A549 (cell line): Measurements from ENCODE around the gene LRRC37A3. TPM values are rescaled to one million over a fixed set of nuclear protein-coding genes. Genes with fewer than 3 reads are reported as not detected.

Experiments used
- ATAC-seq, 2 experiments: fragments of 200-7000 bp in 1 of 2; fragments of >200 bp in 1 of 2; cut with Nextera tagmentation in 1 of 2; cut with Tn5 transposase in 1 of 2; 3 replicates each; pipeline versions ENCODE4 v1.8.0 to v1.9.1; 2018 to 2020; ENCODE audit warnings: mild to moderate bottlenecking in 1 of 2, moderate library complexity in 1 of 2
- CTCF ChIA-PET: fragments of 300-600 bp; sonication (Branson Sonifier 250); formaldehyde crosslinking; extraction: SDS; loops from one replicate; lab custom pipeline; 2021; ENCODE audit warnings: antibody characterized with exemption, inconsistent platforms; lab: Yijun Ruan, JAX
- POLR2A ChIA-PET: fragments of 350-600 bp; formaldehyde crosslinking; extraction: SDS; loops from one replicate; lab custom pipeline; 2021; ENCODE audit warnings: antibody characterized with exemption, inconsistent platforms; lab: Yijun Ruan, JAX
- DNase-seq, 2 experiments: peaks; one replicate each; pipeline versions ENCODE4 v3.0.0 to v3.0.0-alpha.2; 2011 to 2016; ENCODE audit warnings: low read depth in 1 of 2, low spot score in 1 of 2
- FAIRE-seq: peaks from 2 replicates; lab custom pipeline; 2011; peaks lifted over from hg19 to GRCh38; lab: Jason Lieb, UNC
- H3K27ac ChIP-seq, 2 experiments: fragments of >200 bp; sonication (Bioruptor Twin); formaldehyde crosslinking; 3 replicates each; pipeline ENCODE4 v1.5.1; 2016 to 2017
- H3K4me1 ChIP-seq: fragments of >200 bp; sonication (Bioruptor Twin); formaldehyde crosslinking; 3 replicates; pipeline ENCODE4 v1.6.1; 2016
- H3K4me2 ChIP-seq: fragments of >200 bp; sonication (Bioruptor Twin); formaldehyde crosslinking; 3 replicates; pipeline ENCODE4 v1.6.1; 2016
- H3K4me3 ChIP-seq: fragments of >200 bp; sonication (Bioruptor Twin); formaldehyde crosslinking; 3 replicates; pipeline ENCODE4 v1.5.1; 2016
- H3K9me3 ChIP-seq: fragments of >200 bp; sonication (Bioruptor Twin); formaldehyde crosslinking; 3 replicates; pipeline ENCODE4 v1.6.1; 2016
- ATOH8 ChIP-seq: fragments of 250-450 bp; sonication (Bioruptor Pico); IDR thresholded peaks from 2 replicates; pipeline ENCODE4 v1.5.0; 2020; ENCODE audit warnings: low read depth, mild to moderate bottlenecking, moderate library complexity
- CBX2 ChIP-seq: fragments of 200-600 bp; sonication (generic); IDR thresholded peaks from 2 replicates; pipeline ENCODE4 v1.6.1; 2016; ENCODE audit warnings: low read depth, mild to moderate bottlenecking, borderline replicate concordance
- CHD2 ChIP-seq: fragments of 150-350 bp; IDR thresholded peaks from 2 replicates; pipeline ENCODE4 v1.6.1; 2014; ENCODE audit warnings: low read length; ENCODE audit not compliant: partially characterized antibody
- CHD4 ChIP-seq: fragments of 200-600 bp; sonication (generic); IDR thresholded peaks from 2 replicates; pipeline ENCODE4 v1.6.1; 2016; ENCODE audit warnings: antibody characterized with exemption, mild to moderate bottlenecking, borderline replicate concordance
- CTCF ChIP-seq: fragments of >200 bp; sonication (Bioruptor Twin); formaldehyde crosslinking; IDR thresholded peaks from 3 replicates; pipeline ENCODE4 v1.5.1; 2016
- ELK1 ChIP-seq: fragments of 150-350 bp; IDR thresholded peaks from 2 replicates; pipeline ENCODE4 v1.6.1; 2014; ENCODE audit warnings: low read depth, mild to moderate bottlenecking, low read length
- ESRRA ChIP-seq: fragments of 150-350 bp; IDR thresholded peaks from 2 replicates; pipeline ENCODE4 v1.6.1; 2014; ENCODE audit warnings: mild to moderate bottlenecking, low read length, borderline replicate concordance
- FOSL2 ChIP-seq, 2 experiments: fragments of 450-650 bp in 1 of 2; fragments of >200 bp in 1 of 2; sonication (Bioruptor Twin) in 1 of 2; formaldehyde crosslinking; IDR thresholded peaks; 2 replicates each; pipeline versions ENCODE4 v1.5.0 to v1.6.1; 2016 to 2020; ENCODE audit warnings: mild to moderate bottlenecking in 1 of 2, moderate library complexity in 1 of 2
- FOXS1 ChIP-seq: fragments of 250-450 bp; sonication (Bioruptor Pico); IDR thresholded peaks from 2 replicates; pipeline ENCODE4 v1.5.0; 2020; ENCODE audit warnings: mild to moderate bottlenecking, moderate library complexity
- GATA3 ChIP-seq: IDR thresholded peaks from 2 replicates; pipeline ENCODE4 v1.6.1; 2012; ENCODE audit warnings: borderline replicate concordance
- HDAC2 ChIP-seq: fragments of 200-600 bp; sonication (generic); IDR thresholded peaks from 2 replicates; pipeline ENCODE4 v1.6.1; 2016
- HMGXB4 ChIP-seq: fragments of 250-450 bp; sonication (Bioruptor Pico); IDR thresholded peaks from 2 replicates; pipeline ENCODE4 v1.5.0; 2021; ENCODE audit warnings: mild to moderate bottlenecking, moderate library complexity, borderline replicate concordance
- HOXB13 ChIP-seq: fragments of 250-450 bp; sonication (Bioruptor Pico); IDR thresholded peaks from 2 replicates; pipeline ENCODE4 v1.5.0; 2020; ENCODE audit warnings: low read depth, mild to moderate bottlenecking, moderate library complexity
- JUN ChIP-seq, 2 experiments: fragments of >200 bp; sonication (Bioruptor Twin); formaldehyde crosslinking; IDR thresholded peaks; 2 replicates in 1 of 2; 3 replicates in 1 of 2; pipeline ENCODE4 v1.6.1; 2016 to 2017
- JUNB ChIP-seq: fragments of >200 bp; sonication (Bioruptor Twin); formaldehyde crosslinking; IDR thresholded peaks from 2 replicates; pipeline ENCODE4 v1.6.1; 2016
- KDM5A ChIP-seq: fragments of 200-600 bp; sonication (generic); IDR thresholded peaks from 2 replicates; pipeline ENCODE4 v1.6.1; 2016; ENCODE audit warnings: antibody characterized with exemption, mild to moderate bottlenecking
- MAX ChIP-seq: IDR thresholded peaks from 2 replicates; pipeline ENCODE4 v1.6.1; 2012
- MAZ ChIP-seq: fragments of 150-350 bp; IDR thresholded peaks from 2 replicates; pipeline ENCODE4 v1.6.1; 2014; ENCODE audit warnings: antibody characterized with exemption, low read depth, low read length, borderline replicate concordance
- NFE2L2 ChIP-seq: fragments of 150-350 bp; conservative IDR thresholded peaks from 2 replicates; pipeline ENCODE4 v1.6.1; 2014; ENCODE audit warnings: low read length
- NPAS2 ChIP-seq: fragments of 250-450 bp; sonication (Bioruptor Pico); IDR thresholded peaks from 2 replicates; pipeline ENCODE4 v1.8.0; 2022; ENCODE audit warnings: mild to moderate bottlenecking, moderate library complexity, borderline replicate concordance
- NR3C1 ChIP-seq: fragments of >200 bp; sonication (Bioruptor Twin); formaldehyde crosslinking; IDR thresholded peaks from 3 replicates; pipeline ENCODE4 v1.6.1; 2017
- PHF8 ChIP-seq: fragments of 200-600 bp; sonication (generic); IDR thresholded peaks from 2 replicates; pipeline ENCODE4 v1.6.1; 2016; ENCODE audit warnings: low read depth, mild to moderate bottlenecking, antibody characterized with exemption, moderate library complexity, borderline replicate concordance
- POLR2AphosphoS2 ChIP-seq: conservative IDR thresholded peaks from 2 replicates; pipeline ENCODE4 v1.6.1; 2012; ENCODE audit warnings: low read length, improper control_type of control experiment, inconsistent platforms
- RAD21 ChIP-seq, 2 experiments: fragments of >200 bp in 1 of 2; sonication (Bioruptor Twin) in 1 of 2; formaldehyde crosslinking in 1 of 2; IDR thresholded peaks in 1 of 2; conservative IDR thresholded peaks in 1 of 2; 2 replicates in 1 of 2; 3 replicates in 1 of 2; pipeline ENCODE4 v1.6.1; 2012 to 2018; ENCODE audit warnings: inconsistent platforms in 1 of 2
- RCOR1 ChIP-seq: fragments of 150-350 bp; IDR thresholded peaks from 2 replicates; pipeline ENCODE4 v1.6.1; 2014; ENCODE audit warnings: antibody characterized with exemption, low read length, low read depth
- SMC3 ChIP-seq: fragments of >200 bp; sonication (Bioruptor Twin); formaldehyde crosslinking; IDR thresholded peaks from 3 replicates; pipeline ENCODE4 v1.6.1; 2018; ENCODE audit warnings: inconsistent platforms
- SREBF2 ChIP-seq: fragments of 450-650 bp; IDR thresholded peaks from 2 replicates; pipeline ENCODE4 v1.6.1; 2014; ENCODE audit warnings: mild to moderate bottlenecking, moderate library complexity
- TFCP2L1 ChIP-seq: fragments of 250-450 bp; sonication (Bioruptor Pico); IDR thresholded peaks from 2 replicates; pipeline ENCODE4 v1.5.0; 2021; ENCODE audit warnings: mild to moderate bottlenecking
- ZSCAN20 ChIP-seq: fragments of 250-450 bp; sonication (Bioruptor Pico); IDR thresholded peaks from 2 replicates; pipeline ENCODE4 v1.8.0; 2022; ENCODE audit warnings: mild to moderate bottlenecking, moderate library complexity
- WGBS: methylation state at CpG from one replicate; pipeline ENCODE4 v1.1.6; 2017; ENCODE audit errors: missing lambda C conversion rate; 5-methylcytosine and 5-hydroxymethylcytosine counted together
- polyA plus RNA-seq, 4 experiments: library from polyadenylated mRNA; depleted of rRNA in 3 of 4; stranded (reverse); fragments of >200 nt; fragmentation: RNase III in 1 of 4; extraction: RNeasy Plus Mini Kit Qiagen cat#74134 plus additional on column Dnase treatment in 1 of 4; gene quantifications; 2 replicates in 3 of 4; 3 replicates in 1 of 4; pipeline ENCODE4 v1.2.3, GENCODE V29; 2011 to 2017

The LRRC37A3 gene
- polyA plus RNA-seq, 2 of the 4 experiments (the other 2 are of a cell fraction) = 2.7 to 4.9 TPM

GRCh38 chr17:64951877-64952276 lies 32.6 kb upstream of the LRRC37A3 start:
- Histone ChIP-seq H3K9me3 (no peaks in the 10 kb centered on the region), H3K4me1 (no peaks in the 10 kb centered on the region), H3K4me3 (no peak overlapping the region), H3K27ac (no peak overlapping the region), H3K4me2 (no peak overlapping the region)
- DNase-seq (no peak), ATAC-seq (no peak), FAIRE-seq (peak; percentile 88)
- CTCF ChIA-PET = interaction anchor here (1.0 to 3.4 kb wide), 2 partner anchors 10 to 175 kb away, joined by 3 to 16 read pairs; no protein-coding TSS in a partner anchor
- TF ChIP-seq HMGXB4 (no peak), RCOR1 (no peak), NR3C1 (no peak), SREBF2 (no peak), FOXS1 (CRISPR knock-in tag) (no peak), ATOH8 (CRISPR knock-in tag) (no peak), PHF8 (no peak), JUN (IDR thresholded peaks at IDR 0.05) (no peak), HOXB13 (no peak), NFE2L2 (no peak), TFCP2L1 (CRISPR knock-in tag) (no peak), CTCF (no peak), CHD4 (no peak), ZSCAN20 (CRISPR knock-in tag) (no peak), KDM5A (no peak), CBX2 (no peak), POLR2AphosphoS2 (no peak), MAX (no peak), ELK1 (no peak)
- POLR2A ChIA-PET = no interaction called here
- 93% methylated on average over 1 of the region's 1 CpG for WGBS

GRCh38 chr17:64950871-64951270 lies 31.6 kb upstream of the LRRC37A3 start:
- Histone ChIP-seq H3K27ac (no peak overlapping the region), H3K4me2 (no peak overlapping the region), H3K9me3 (no peaks in the 10 kb centered on the region), H3K4me3 (no peak overlapping the region), H3K4me1 (no peaks in the 10 kb centered on the region)
- FAIRE-seq (no peak), ATAC-seq (no peak), DNase-seq (no peak)
- ChIA-PET POLR2A (no interaction called here), CTCF (interaction anchor here (0.6 to 0.9 kb wide), 3 partner anchors 10 to 109 kb away, joined by 3 to 5 read pairs (median 3); no protein-coding TSS in a partner anchor)
- WGBS = 91% methylated on average over 5 of the region's 5 CpGs
- TF ChIP-seq NPAS2 (no peak), CTCF (no peak), NFE2L2 (no peak), JUNB (no peak), HDAC2 (no peak), ESRRA (no peak), RCOR1 (no peak), FOSL2 (IDR thresholded peaks at IDR 0.05) (no peak), FOSL2 (CRISPR knock-in tag; IDR thresholded peaks at IDR 0.05) (no peak), CHD2 (no peak), RAD21 (conservative IDR thresholded peaks at IDR 0.05 in 1 of 2, IDR thresholded peaks at IDR 0.05 in 1 of 2) (no peak), GATA3 (no peak), SMC3 (no peak), MAZ (no peak), JUN (IDR thresholded peaks at IDR 0.05) (no peak), TFCP2L1 (CRISPR knock-in tag) (no peak), CBX2 (no peak)
